ENCODE data around the gene TMTC4.
"Not testable (repeated sequence)": the region's sequence is repeated elsewhere in the genome, so short reads cannot be mapped to it uniquely, and the experiment has no call there.

The TMTC4 gene

GRCh38 chr13:100627120-100627519 lies 47.5 kb downstream of the TMTC4 start:
- DNase-seq (ENCODE audit: low spot score), result no peak

- no peak for DNase-seq (ENCODE audit: low spot score)
These were observed 49.1 kb downstream of the TMTC4 start for GRCh38 chr13:100625447-100625846.

- no peak for DNase-seq (ENCODE audit: low spot score)
These were observed 53.8 kb downstream of the TMTC4 start for GRCh38 chr13:100620792-100621191.

GRCh38 chr13:100619940-100620339 lies 54.7 kb downstream of the TMTC4 start:
- DNase-seq (ENCODE audit: low spot score), result no peak

GRCh38 chr13:100618897-100619296 lies 55.7 kb downstream of the TMTC4 start:
- DNase-seq (ENCODE audit: low spot score), result not testable (repeated sequence)

- no peak for DNase-seq (ENCODE audit: low spot score)
These were observed 61.6 kb downstream of the TMTC4 start for GRCh38 chr13:100613031-100613430.

GRCh38 chr13:100611678-100612492 lies 62.7 kb downstream of the TMTC4 start:
- no peak for DNase-seq (ENCODE audit: low spot score)

- no peak for DNase-seq (ENCODE audit: low spot score)
These were observed 63.9 kb downstream of the TMTC4 start for GRCh38 chr13:100610391-100611347.

GRCh38 chr13:100608906-100609305 lies 65.7 kb downstream of the TMTC4 start:
- peak; percentile 14 for DNase-seq (ENCODE audit: low spot score)

GRCh38 chr13:100608489-100608888 lies 66.1 kb downstream of the TMTC4 start:
- DNase-seq (ENCODE audit: low spot score), result no peak

GRCh38 chr13:100604918-100605710 lies 69.5 kb downstream of the TMTC4 start:
- no peak for DNase-seq (ENCODE audit: low spot score)

- no peak for DNase-seq (ENCODE audit: low spot score)
These were observed 72.0 kb downstream of the TMTC4 start for GRCh38 chr13:100602493-100603111.

- DNase-seq (ENCODE audit: low spot score), result no peak
These were observed 72.9 kb downstream of the TMTC4 start for GRCh38 chr13:100601716-100602115.

- DNase-seq (ENCODE audit: low spot score), result no peak
These were observed 73.7 kb downstream of the TMTC4 start for GRCh38 chr13:100600915-100601314.

GRCh38 chr13:100600461-100600860 lies 74.1 kb downstream of the TMTC4 start:
- no peak for DNase-seq (ENCODE audit: low spot score)

GRCh38 chr13:100597253-100597652 lies 77.3 kb downstream of the TMTC4 start:
- no peak for DNase-seq (ENCODE audit: low spot score)

- DNase-seq (ENCODE audit: low spot score), result no peak
These were observed 78.1 kb downstream of the TMTC4 start for GRCh38 chr13:100596516-100596915.

- DNase-seq (ENCODE audit: low spot score), result no peak
These were observed 79.9 kb downstream of the TMTC4 start for GRCh38 chr13:100594731-100595130.

- DNase-seq (ENCODE audit: low spot score), result no peak
These were observed 80.3 kb downstream of the TMTC4 start for GRCh38 chr13:100594255-100594654.

GRCh38 chr13:100589178-100589725 lies 85.3 kb downstream of the TMTC4 start:
- no peak for DNase-seq (ENCODE audit: low spot score)

Data from AG20443 (cell line).